HEK293T (cell line): ENCODE results near the gene NRP2.

Source experiments
- ARNT ChIP-seq: fragments of 450-650 bp; IDR thresholded peaks from 2 replicates; pipeline ENCODE4 v1.6.1; 2017; ENCODE audit warnings: mild to moderate bottlenecking
- ELF4 ChIP-seq: fragments of 450-650 bp; IDR thresholded peaks from 2 replicates; pipeline ENCODE4 v1.6.1; 2017; ENCODE audit warnings: antibody characterized with exemption
- FOXK2 ChIP-seq: fragments of 450-650 bp; IDR thresholded peaks from 2 replicates; pipeline ENCODE4 v1.6.1; 2016; ENCODE audit warnings: mild to moderate bottlenecking
- FOXM1 ChIP-seq: fragments of 450-650 bp; IDR thresholded peaks from 2 replicates; pipeline ENCODE4 v1.6.1; 2017; ENCODE audit warnings: mild to moderate bottlenecking, borderline replicate concordance
- SP1 ChIP-seq: fragments of 450-650 bp; IDR thresholded peaks from 2 replicates; pipeline ENCODE4 v1.6.1; 2017
- SUZ12 ChIP-seq: fragments of 450-650 bp; IDR thresholded peaks from 2 replicates; pipeline ENCODE4 v1.6.1; 2016; ENCODE audit warnings: mild to moderate bottlenecking
- ZNF384 ChIP-seq: fragments of 450-650 bp; IDR thresholded peaks from 2 replicates; pipeline ENCODE4 v1.6.1; 2016

- TF ChIP-seq FOXK2, result no peak
- no peak for TF ChIP-seq ARNT
- TF ChIP-seq SP1, result no peak
- TF ChIP-seq FOXM1, result no peak
- no peak for TF ChIP-seq ELF4
- TF ChIP-seq SUZ12, result no peak
- TF ChIP-seq ZNF384, result no peak
Measured at GRCh38 chr2:205833864-205834263, 151.6 kb downstream of the NRP2 start.
